Measurements from ENCODE around the gene MAN2B1.

DNA sequence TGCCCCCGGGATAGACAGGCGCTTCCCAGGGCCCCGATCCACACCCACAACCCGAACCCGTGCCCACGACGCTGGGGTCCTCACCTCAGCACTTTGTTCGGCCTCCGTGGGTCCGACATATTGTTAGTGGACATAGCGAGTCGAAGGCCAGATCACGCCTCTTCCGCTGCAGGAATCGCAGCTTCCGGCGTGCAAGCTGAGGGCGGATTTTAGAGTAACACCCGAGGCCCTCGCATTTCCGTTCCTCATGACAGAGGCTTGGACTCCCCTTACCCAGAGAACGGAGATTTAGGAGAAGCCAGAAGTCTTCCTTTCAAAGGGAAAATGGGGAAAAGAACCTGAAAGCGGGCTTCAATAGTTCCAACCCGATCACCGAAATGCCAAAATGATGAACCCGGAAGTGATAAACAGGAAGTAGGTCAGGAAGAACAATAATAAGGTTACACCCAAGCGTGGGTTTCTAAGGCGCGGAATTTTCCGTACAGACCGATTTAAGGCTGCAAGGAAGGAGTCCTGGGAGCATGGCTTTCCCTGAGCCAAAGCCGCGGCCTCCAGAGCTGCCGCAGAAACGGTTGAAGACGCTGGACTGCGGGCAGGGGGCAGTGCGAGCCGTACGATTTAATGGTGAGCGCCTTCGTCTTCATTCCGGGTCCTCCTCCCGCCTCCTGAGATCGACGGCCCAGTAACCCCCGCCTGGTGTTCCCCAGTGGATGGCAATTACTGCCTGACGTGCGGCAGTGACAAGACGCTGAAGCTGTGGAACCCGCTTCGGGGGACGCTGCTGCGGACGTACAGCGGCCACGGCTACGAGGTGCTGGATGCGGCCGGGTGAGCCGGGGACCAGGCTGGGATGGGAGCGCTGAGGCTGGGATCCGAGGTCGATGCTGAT is 3.0 kb upstream of the MAN2B1 start:
- TF ChIP-seq EZH2 (IDR thresholded peaks at IDR 0.05; ENCODE audit: low read depth), result no peak
- TF ChIP-seq, protein P1, sequence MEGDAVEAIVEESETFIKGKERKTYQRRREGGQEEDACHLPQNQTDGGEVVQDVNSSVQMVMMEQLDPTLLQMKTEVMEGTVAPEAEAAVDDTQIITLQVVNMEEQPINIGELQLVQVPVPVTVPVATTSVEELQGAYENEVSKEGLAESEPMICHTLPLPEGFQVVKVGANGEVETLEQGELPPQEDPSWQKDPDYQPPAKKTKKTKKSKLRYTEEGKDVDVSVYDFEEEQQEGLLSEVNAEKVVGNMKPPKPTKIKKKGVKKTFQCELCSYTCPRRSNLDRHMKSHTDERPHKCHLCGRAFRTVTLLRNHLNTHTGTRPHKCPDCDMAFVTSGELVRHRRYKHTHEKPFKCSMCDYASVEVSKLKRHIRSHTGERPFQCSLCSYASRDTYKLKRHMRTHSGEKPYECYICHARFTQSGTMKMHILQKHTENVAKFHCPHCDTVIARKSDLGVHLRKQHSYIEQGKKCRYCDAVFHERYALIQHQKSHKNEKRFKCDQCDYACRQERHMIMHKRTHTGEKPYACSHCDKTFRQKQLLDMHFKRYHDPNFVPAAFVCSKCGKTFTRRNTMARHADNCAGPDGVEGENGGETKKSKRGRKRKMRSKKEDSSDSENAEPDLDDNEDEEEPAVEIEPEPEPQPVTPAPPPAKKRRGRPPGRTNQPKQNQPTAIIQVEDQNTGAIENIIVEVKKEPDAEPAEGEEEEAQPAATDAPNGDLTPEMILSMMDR (conservative IDR thresholded peaks at IDR 0.05), result 0 out of 2 replicates have a peak, but pooled peaks have one; percentile 27

Measured in PC-9 (cell line).